ENCODE data around the gene FAM222B. TPM values are rescaled to one million over a fixed set of nuclear protein-coding genes. Genes with fewer than 3 reads are reported as not detected.

FAM222B gene
- total and polyA plus RNA-seq, 7 donors = 5.0 to 16.2 (median 11.9) TPM

DNA sequence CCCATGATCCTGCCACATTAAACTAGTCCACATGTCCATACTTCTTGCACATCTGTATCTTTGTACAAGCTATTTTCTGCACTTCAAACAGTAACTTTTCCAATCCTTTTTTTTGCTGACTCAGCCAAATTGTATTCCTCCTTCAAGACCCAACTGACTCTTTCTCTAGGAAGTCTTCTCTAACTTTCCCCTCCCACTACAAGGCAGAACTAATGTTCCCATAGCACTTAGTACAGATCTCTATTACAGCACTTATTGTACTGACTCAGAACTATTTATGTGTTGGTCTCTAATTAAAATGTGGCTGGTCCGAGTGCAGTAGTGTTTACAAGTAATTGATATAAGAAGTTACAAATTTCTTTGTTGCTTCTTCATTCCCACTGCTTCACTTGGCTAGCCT lies 8.2 kb downstream of the FAM222B start:
- Histone ChIP-seq H3K36me3 (peaks cover 0 to 4% (median 0%) of the 10 kb centered on the region in 4 donors), H3K4me3 (no peak overlapping the region), H3K9me3 (no peaks in the 10 kb centered on the region), H3K4me1 (no peaks in the 10 kb centered on the region), H3K27ac (no peak overlapping the region), H3K27me3 (no peaks in the 10 kb centered on the region)
- no peak for TF ChIP-seq POLR2AphosphoS5 (IDR thresholded peaks at IDR 0.05)
- TF ChIP-seq, protein P1, sequence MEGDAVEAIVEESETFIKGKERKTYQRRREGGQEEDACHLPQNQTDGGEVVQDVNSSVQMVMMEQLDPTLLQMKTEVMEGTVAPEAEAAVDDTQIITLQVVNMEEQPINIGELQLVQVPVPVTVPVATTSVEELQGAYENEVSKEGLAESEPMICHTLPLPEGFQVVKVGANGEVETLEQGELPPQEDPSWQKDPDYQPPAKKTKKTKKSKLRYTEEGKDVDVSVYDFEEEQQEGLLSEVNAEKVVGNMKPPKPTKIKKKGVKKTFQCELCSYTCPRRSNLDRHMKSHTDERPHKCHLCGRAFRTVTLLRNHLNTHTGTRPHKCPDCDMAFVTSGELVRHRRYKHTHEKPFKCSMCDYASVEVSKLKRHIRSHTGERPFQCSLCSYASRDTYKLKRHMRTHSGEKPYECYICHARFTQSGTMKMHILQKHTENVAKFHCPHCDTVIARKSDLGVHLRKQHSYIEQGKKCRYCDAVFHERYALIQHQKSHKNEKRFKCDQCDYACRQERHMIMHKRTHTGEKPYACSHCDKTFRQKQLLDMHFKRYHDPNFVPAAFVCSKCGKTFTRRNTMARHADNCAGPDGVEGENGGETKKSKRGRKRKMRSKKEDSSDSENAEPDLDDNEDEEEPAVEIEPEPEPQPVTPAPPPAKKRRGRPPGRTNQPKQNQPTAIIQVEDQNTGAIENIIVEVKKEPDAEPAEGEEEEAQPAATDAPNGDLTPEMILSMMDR (IDR thresholded peaks at IDR 0.05) = no peak
- TF ChIP-seq POLR2A (IDR thresholded peaks at IDR 0.05) = no peak
- TF ChIP-seq EP300 (IDR thresholded peaks at IDR 0.05) = no peak
- 94 to 97% methylated on average over 1 of the region's 1 CpG for WGBS, 2 donors
- intact Hi-C loops (cut with DNase I) = no loop called here
- DNase-seq = no peak

DNA sequence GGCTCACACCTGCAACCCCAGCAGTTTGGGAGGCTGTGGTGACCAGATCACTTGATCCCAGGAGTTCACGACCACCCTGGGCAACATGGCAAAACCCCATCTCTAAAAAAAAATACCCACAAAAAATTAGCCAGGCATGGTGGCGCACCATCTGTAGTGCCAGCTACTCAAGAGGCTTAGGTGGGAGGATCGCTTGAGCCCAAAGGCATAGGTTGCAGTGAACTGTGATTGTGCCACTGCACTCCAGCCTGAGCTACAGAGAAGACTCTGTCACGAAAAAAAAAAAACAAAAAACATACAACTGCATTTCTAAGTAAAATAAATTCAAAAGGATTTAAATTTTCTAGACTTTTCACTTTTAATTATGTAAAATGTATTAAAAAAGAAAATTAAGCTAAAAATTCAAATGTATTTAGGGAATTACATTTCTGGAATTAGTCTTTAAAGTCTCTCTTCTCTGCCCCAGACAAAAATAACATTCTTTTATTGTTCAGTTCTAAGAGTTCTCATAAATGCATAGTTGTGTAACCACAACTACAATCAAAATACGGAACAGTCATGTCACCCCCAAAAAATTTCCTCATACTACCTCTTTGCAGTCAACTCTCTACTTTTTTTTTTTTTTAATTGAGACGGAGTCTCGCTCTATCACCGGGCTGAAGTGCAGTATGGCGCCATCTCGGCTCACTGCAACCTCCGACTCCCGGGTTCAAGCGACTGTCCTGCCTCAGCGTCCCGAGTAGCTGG lies 14.1 kb downstream of the FAM222B start:
- WGBS, 2 donors = 94 to 95% methylated on average over 15 of the region's 15 CpGs
- H3K9me3 ChIP-seq = no peaks in the 10 kb centered on the region
- intact Hi-C loops (cut with DNase I) = loop anchor here (5.0 kb wide), 1 partner anchor 36 kb away; no protein-coding TSS in a partner anchor

DNA sequence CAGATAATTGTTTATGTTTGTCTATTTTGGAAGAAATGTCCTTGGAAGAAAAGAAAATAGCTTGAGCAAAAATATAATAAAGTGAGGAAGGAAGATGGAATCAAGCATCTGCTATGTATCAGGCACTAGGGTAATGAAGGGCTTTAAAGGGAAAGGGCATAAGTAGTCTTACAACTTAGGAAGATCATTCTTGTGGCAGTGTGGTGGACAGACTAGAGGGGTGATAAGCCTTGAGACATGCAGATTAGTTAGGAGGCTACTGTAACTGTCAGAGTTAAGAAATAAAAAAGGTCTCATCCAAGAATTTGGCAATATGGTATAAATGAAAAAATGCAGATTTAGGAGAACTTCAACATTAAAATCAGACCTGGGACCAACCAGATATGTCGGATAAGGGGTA lies 14.9 kb downstream of the FAM222B start:
- 95 to 100% methylated on average over 1 of the region's 1 CpG for WGBS, 2 donors
- Histone ChIP-seq H3K27ac (no peak overlapping the region), H3K9me3 (no peaks in the 10 kb centered on the region), H3K4me1 (no peaks in the 10 kb centered on the region), H3K27me3 (no peaks in the 10 kb centered on the region), H3K36me3 (peaks cover 0 to 4% (median 0%) of the 10 kb centered on the region in 4 donors), H3K4me3 (no peak overlapping the region)
- intact Hi-C loops (cut with DNase I) = loop anchor here (5.0 kb wide), 1 partner anchor 35 kb away; no protein-coding TSS in a partner anchor
- no peak for TF ChIP-seq POLR2AphosphoS5 (IDR thresholded peaks at IDR 0.05)
- TF ChIP-seq EP300 (IDR thresholded peaks at IDR 0.05) = no peak
- TF ChIP-seq POLR2A (IDR thresholded peaks at IDR 0.05) = no peak
- TF ChIP-seq, protein P1 (IDR thresholded peaks at IDR 0.05) = no peak
- no peak for DNase-seq

More for the DNA sequence above, 14.1 kb downstream of the FAM222B start:
- Histone ChIP-seq H3K36me3 (peaks cover 0 to 4% (median 0%) of the 10 kb centered on the region in 4 donors), H3K4me3 (no peak overlapping the region), H3K27ac (no peak overlapping the region), H3K4me1 (no peaks in the 10 kb centered on the region), H3K27me3 (no peaks in the 10 kb centered on the region)
- TF ChIP-seq EP300 (IDR thresholded peaks at IDR 0.05) (no peak), POLR2AphosphoS5 (IDR thresholded peaks at IDR 0.05) (no peak), POLR2A (IDR thresholded peaks at IDR 0.05) (no peak)
- TF ChIP-seq, protein P1 (IDR thresholded peaks at IDR 0.05) = no peak
- DNase-seq = peak; percentile 28

DNA sequence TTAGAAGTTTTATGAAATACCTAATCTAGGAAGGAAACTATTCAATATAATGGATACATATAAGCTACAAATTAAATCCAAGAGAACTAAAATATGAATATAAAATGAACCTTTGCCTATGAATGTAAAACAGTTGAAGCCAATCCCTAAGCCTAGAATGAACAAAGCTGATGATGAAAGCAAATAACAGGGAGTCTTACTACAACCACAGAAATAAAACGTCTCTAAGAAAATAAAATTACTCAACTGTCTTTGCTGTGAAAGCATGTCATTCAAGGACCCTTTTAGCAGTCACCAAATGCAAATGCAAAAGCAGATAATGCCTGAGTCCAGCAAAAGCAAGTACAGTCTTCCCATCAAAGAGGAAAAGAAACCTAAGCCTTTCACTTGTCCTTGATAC lies 23.0 kb downstream of the FAM222B start:
- TF ChIP-seq POLR2AphosphoS5 (IDR thresholded peaks at IDR 0.05) = no peak
- TF ChIP-seq EP300 (IDR thresholded peaks at IDR 0.05) = no peak
- TF ChIP-seq, protein P1 (IDR thresholded peaks at IDR 0.05) = no peak
- no peak for TF ChIP-seq POLR2A (IDR thresholded peaks at IDR 0.05)
- no peaks in the 10 kb centered on the region for H3K36me3 ChIP-seq
- intact Hi-C loops (cut with DNase I) = no loop called here
- 62 to 65% methylated on average over 1 of the region's 1 CpG for WGBS, 2 donors
- H3K9me3 ChIP-seq = no peaks in the 10 kb centered on the region
- no peak for DNase-seq
- no peak overlapping the region for H3K4me3 ChIP-seq
- no peaks in the 10 kb centered on the region for H3K27me3 ChIP-seq
- H3K27ac ChIP-seq = no peak overlapping the region
- no peaks in the 10 kb centered on the region for H3K4me1 ChIP-seq
